A549 (cell line): ENCODE data around the gene EFHD2. TPM values are rescaled to one million over a fixed set of nuclear protein-coding genes. Genes with fewer than 3 reads are reported as not detected.

ENCODE experiments used
- ATAC-seq, 2 experiments: fragments of 200-7000 bp in 1 of 2; fragments of >200 bp in 1 of 2; cut with Nextera tagmentation in 1 of 2; cut with Tn5 transposase in 1 of 2; 3 replicates each; pipeline versions ENCODE4 v1.8.0 to v1.9.1; 2018 to 2020; ENCODE audit warnings: mild to moderate bottlenecking in 1 of 2, moderate library complexity in 1 of 2
- CTCF ChIA-PET: fragments of 300-600 bp; sonication (Branson Sonifier 250); formaldehyde crosslinking; extraction: SDS; loops from one replicate; lab custom pipeline; 2021; ENCODE audit warnings: antibody characterized with exemption, inconsistent platforms; lab: Yijun Ruan, JAX
- POLR2A ChIA-PET: fragments of 350-600 bp; formaldehyde crosslinking; extraction: SDS; loops from one replicate; lab custom pipeline; 2021; ENCODE audit warnings: antibody characterized with exemption, inconsistent platforms; lab: Yijun Ruan, JAX
- DNase-seq, 2 experiments: peaks; one replicate each; pipeline versions ENCODE4 v3.0.0 to v3.0.0-alpha.2; 2011 to 2016; ENCODE audit warnings: low read depth in 1 of 2, low spot score in 1 of 2
- FAIRE-seq: peaks from 2 replicates; lab custom pipeline; 2011; peaks lifted over from hg19 to GRCh38; lab: Jason Lieb, UNC
- H3K27ac ChIP-seq, 2 experiments: fragments of >200 bp; sonication (Bioruptor Twin); formaldehyde crosslinking; 3 replicates each; pipeline ENCODE4 v1.5.1; 2016 to 2017
- H3K4me1 ChIP-seq: fragments of >200 bp; sonication (Bioruptor Twin); formaldehyde crosslinking; 3 replicates; pipeline ENCODE4 v1.6.1; 2016
- H3K4me2 ChIP-seq: fragments of >200 bp; sonication (Bioruptor Twin); formaldehyde crosslinking; 3 replicates; pipeline ENCODE4 v1.6.1; 2016
- H3K4me3 ChIP-seq: fragments of >200 bp; sonication (Bioruptor Twin); formaldehyde crosslinking; 3 replicates; pipeline ENCODE4 v1.5.1; 2016
- H3K9me3 ChIP-seq: fragments of >200 bp; sonication (Bioruptor Twin); formaldehyde crosslinking; 3 replicates; pipeline ENCODE4 v1.6.1; 2016
- ATOH8 ChIP-seq: fragments of 250-450 bp; sonication (Bioruptor Pico); IDR thresholded peaks from 2 replicates; pipeline ENCODE4 v1.5.0; 2020; ENCODE audit warnings: low read depth, mild to moderate bottlenecking, moderate library complexity
- BCL3 ChIP-seq: fragments of >200 bp; sonication (Bioruptor Twin); formaldehyde crosslinking; IDR thresholded peaks from 3 replicates; pipeline ENCODE4 v1.6.1; 2016
- CEBPB ChIP-seq, 2 experiments: fragments of >200 bp in 1 of 2; sonication (Bioruptor Twin) in 1 of 2; formaldehyde crosslinking in 1 of 2; IDR thresholded peaks; 2 replicates each; pipeline ENCODE4 v1.6.1; 2012 to 2016
- CHD2 ChIP-seq: fragments of 150-350 bp; IDR thresholded peaks from 2 replicates; pipeline ENCODE4 v1.6.1; 2014; ENCODE audit warnings: low read length; ENCODE audit not compliant: partially characterized antibody
- FOSB ChIP-seq: fragments of 250-450 bp; sonication (Bioruptor Pico); IDR thresholded peaks from 2 replicates; pipeline ENCODE4 v1.5.0; 2020; ENCODE audit warnings: mild to moderate bottlenecking, moderate library complexity
- GATA3 ChIP-seq: IDR thresholded peaks from 2 replicates; pipeline ENCODE4 v1.6.1; 2012; ENCODE audit warnings: borderline replicate concordance
- HDAC2 ChIP-seq: fragments of 200-600 bp; sonication (generic); IDR thresholded peaks from 2 replicates; pipeline ENCODE4 v1.6.1; 2016
- JUN ChIP-seq, 2 experiments: fragments of >200 bp; sonication (Bioruptor Twin); formaldehyde crosslinking; IDR thresholded peaks; 2 replicates in 1 of 2; 3 replicates in 1 of 2; pipeline ENCODE4 v1.6.1; 2016 to 2017
- KDM1A ChIP-seq: fragments of 200-600 bp; sonication (generic); IDR thresholded peaks from 2 replicates; pipeline ENCODE4 v1.6.1; 2016; ENCODE audit warnings: low read depth, mild to moderate bottlenecking
- KDM5A ChIP-seq: fragments of 200-600 bp; sonication (generic); IDR thresholded peaks from 2 replicates; pipeline ENCODE4 v1.6.1; 2016; ENCODE audit warnings: antibody characterized with exemption, mild to moderate bottlenecking
- MAFK ChIP-seq: fragments of 450-650 bp; IDR thresholded peaks from 2 replicates; pipeline ENCODE4 v1.6.1; 2014; ENCODE audit not compliant: partially characterized antibody
- NFE2L2 ChIP-seq: fragments of 150-350 bp; conservative IDR thresholded peaks from 2 replicates; pipeline ENCODE4 v1.6.1; 2014; ENCODE audit warnings: low read length
- NR3C1 ChIP-seq: fragments of >200 bp; sonication (Bioruptor Twin); formaldehyde crosslinking; IDR thresholded peaks from 3 replicates; pipeline ENCODE4 v1.6.1; 2017
- PHF8 ChIP-seq: fragments of 200-600 bp; sonication (generic); IDR thresholded peaks from 2 replicates; pipeline ENCODE4 v1.6.1; 2016; ENCODE audit warnings: low read depth, mild to moderate bottlenecking, antibody characterized with exemption, moderate library complexity, borderline replicate concordance
- POLR2AphosphoS2 ChIP-seq: conservative IDR thresholded peaks from 2 replicates; pipeline ENCODE4 v1.6.1; 2012; ENCODE audit warnings: low read length, improper control_type of control experiment, inconsistent platforms
- RARB ChIP-seq: fragments of 250-450 bp; sonication (Bioruptor Pico); IDR thresholded peaks from 2 replicates; pipeline ENCODE4 v1.8.0; 2021; ENCODE audit warnings: mild to moderate bottlenecking, moderate library complexity
- RNF2 ChIP-seq: fragments of 200-600 bp; sonication (generic); IDR thresholded peaks from 2 replicates; pipeline ENCODE4 v1.6.1; 2016; ENCODE audit warnings: low read depth, mild to moderate bottlenecking, antibody characterized with exemption, moderate library complexity, borderline replicate concordance
- ZNF302 ChIP-seq: fragments of 250-450 bp; sonication (Bioruptor Pico); IDR thresholded peaks from 2 replicates; pipeline ENCODE4 v1.9.0; 2021; ENCODE audit warnings: inconsistent platforms, mild to moderate bottlenecking, moderate library complexity
- WGBS: methylation state at CpG from one replicate; pipeline ENCODE4 v1.1.6; 2017; ENCODE audit errors: missing lambda C conversion rate; 5-methylcytosine and 5-hydroxymethylcytosine counted together
- polyA plus RNA-seq, 4 experiments: library from polyadenylated mRNA; depleted of rRNA in 3 of 4; stranded (reverse); fragments of >200 nt; fragmentation: RNase III in 1 of 4; extraction: RNeasy Plus Mini Kit Qiagen cat#74134 plus additional on column Dnase treatment in 1 of 4; gene quantifications; 2 replicates in 3 of 4; 3 replicates in 1 of 4; pipeline ENCODE4 v1.2.3, GENCODE V29; 2011 to 2017
- TF ChIP-seq, protein P1 (sequence below): fragments of 150-350 bp; IDR thresholded peaks from 2 replicates; pipeline ENCODE4 v1.6.1; 2014; ENCODE audit warnings: low read depth, mild to moderate bottlenecking, low read length

Gene EFHD2
- polyA plus RNA-seq, 2 of the 4 experiments (the other 2 are of a cell fraction): 33.1 to 96.2 TPM

DNA sequence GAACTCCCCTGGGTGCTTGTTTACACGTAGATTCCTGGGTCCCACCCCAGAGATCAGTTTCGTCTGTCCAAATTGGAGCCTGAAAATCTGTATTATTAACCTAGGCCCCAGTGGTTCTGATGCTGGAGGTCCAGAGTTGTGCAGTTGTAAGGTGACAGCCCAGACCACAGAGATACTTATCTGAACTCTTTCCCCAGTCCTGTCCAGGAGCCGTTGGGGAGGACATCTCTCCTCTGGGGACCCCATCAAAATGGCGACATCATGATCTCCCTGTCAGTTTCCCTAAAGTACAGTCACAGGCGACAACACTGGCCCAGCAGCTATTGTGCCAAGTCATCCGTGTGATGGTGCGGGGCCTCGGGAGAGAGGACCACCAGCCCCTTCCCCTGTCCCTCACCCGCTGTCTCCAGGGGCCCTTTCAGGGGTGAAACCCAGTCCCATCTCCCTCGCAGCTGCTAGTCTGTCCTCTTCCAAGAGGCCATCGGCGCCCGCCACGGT is 749 bp upstream of the EFHD2 start:
- Histone ChIP-seq H3K4me1 (peaks cover 52% of the 10 kb centered on the region), H3K9me3 (no peaks in the 10 kb centered on the region), H3K4me2 (peak overlapping the region; percentile 99), H3K27ac (peak overlapping the region; percentile 95 to 97), H3K4me3 (peak overlapping the region; percentile 97)
- FAIRE-seq (no peak), ATAC-seq (no peak), DNase-seq (no peak)
- ChIA-PET CTCF (interaction anchor here (1.5 to 1.8 kb wide), 2 partner anchors 22 to 86 kb away, joined by 4 to 9 read pairs; no protein-coding TSS in a partner anchor), POLR2A (no interaction called here)
- WGBS: 58% methylated on average over 9 of the region's 14 CpGs
- TF ChIP-seq MAFK (peak; percentile 17), FOSB (CRISPR knock-in tag) (no peak), RARB (CRISPR knock-in tag) (no peak), PHF8 (no peak), NFE2L2 (0 out of 2 replicates have a peak, but pooled peaks have one; percentile 2)

GRCh38 chr1:15410223-15410883 is 665 bp downstream of the EFHD2 start:
- WGBS: 0% methylated on average over 3 of the region's 53 CpGs
- Histone ChIP-seq H3K4me1 (peaks cover 62% of the 10 kb centered on the region), H3K9me3 (no peaks in the 10 kb centered on the region), H3K4me3 (peak overlapping the region; percentile 97), H3K4me2 (peak overlapping the region; percentile 99), H3K27ac (peak overlapping the region; percentile 95 to 97)
- FAIRE-seq (no peak), ATAC-seq (peak; percentile 1 to 3; a peak in 2 of 6 replicates), DNase-seq (no peak)
- ChIA-PET CTCF (interaction anchor here (1.0 to 2.6 kb wide), 3 partner anchors 17 to 87 kb away, joined by 3 to 14 read pairs (median 9); no protein-coding TSS in a partner anchor), POLR2A (interaction anchor here (0.6 to 1.2 kb wide), 6 partner anchors 10 to 87 kb away, joined by 3 to 7 read pairs (median 4); no protein-coding TSS in a partner anchor)
- TF ChIP-seq KDM1A: no peak
- TF ChIP-seq PHF8: peak; percentile 27; the same call in 1 of the 2 replicates

DNA sequence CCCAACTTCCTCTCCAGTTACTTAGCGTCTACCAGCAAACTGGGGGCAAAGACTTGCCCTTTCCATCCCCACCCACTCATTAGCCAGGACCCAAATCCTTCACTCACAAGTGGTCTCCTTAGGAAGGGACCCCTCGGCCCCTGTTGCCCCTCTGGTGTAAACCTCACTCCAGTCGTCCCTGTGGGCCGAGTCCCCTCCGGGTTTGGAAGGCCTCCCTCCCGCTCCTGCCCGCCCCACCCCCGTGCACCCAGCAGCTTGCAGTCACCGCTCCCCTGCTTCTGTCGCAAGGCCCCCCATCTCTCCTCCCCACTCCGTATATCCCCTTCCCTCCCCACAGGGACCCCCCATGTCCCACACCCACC is 1.2 kb downstream of the EFHD2 start:
- ChIA-PET CTCF (interaction anchor here (2.2 to 2.6 kb wide), 3 partner anchors 17 to 87 kb away, joined by 14 to 22 read pairs (median 17); no protein-coding TSS in a partner anchor), POLR2A (interaction anchor here (0.6 to 1.2 kb wide), 2 partner anchors 10 to 55 kb away, joined by 3 to 6 read pairs; no protein-coding TSS in a partner anchor)
- Histone ChIP-seq H3K4me1 (peaks cover 67% of the 10 kb centered on the region), H3K4me3 (peak overlapping the region; percentile 97), H3K9me3 (no peaks in the 10 kb centered on the region), H3K27ac (peak overlapping the region; percentile 95 to 97), H3K4me2 (peak overlapping the region; percentile 99)
- no peak for FAIRE-seq
- 6% methylated on average over 3 of the region's 11 CpGs for WGBS
- no peak for DNase-seq
- no peak for ATAC-seq
- TF ChIP-seq RARB (CRISPR knock-in tag): no peak
- no peak for TF ChIP-seq ZNF302 (CRISPR knock-in tag)
- no peak for TF ChIP-seq GATA3
- TF ChIP-seq KDM1A: no peak
- no peak for TF ChIP-seq POLR2AphosphoS2
- TF ChIP-seq CHD2: no peak
- TF ChIP-seq PHF8: no peak
- no peak for TF ChIP-seq CEBPB (IDR thresholded peaks at IDR 0.05)
- TF ChIP-seq BCL3: no peak
- no peak for TF ChIP-seq ATOH8
- no peak for TF ChIP-seq KDM5A
- TF ChIP-seq JUN (IDR thresholded peaks at IDR 0.05): no peak
- no peak for TF ChIP-seq RNF2
- TF ChIP-seq, protein P1, sequence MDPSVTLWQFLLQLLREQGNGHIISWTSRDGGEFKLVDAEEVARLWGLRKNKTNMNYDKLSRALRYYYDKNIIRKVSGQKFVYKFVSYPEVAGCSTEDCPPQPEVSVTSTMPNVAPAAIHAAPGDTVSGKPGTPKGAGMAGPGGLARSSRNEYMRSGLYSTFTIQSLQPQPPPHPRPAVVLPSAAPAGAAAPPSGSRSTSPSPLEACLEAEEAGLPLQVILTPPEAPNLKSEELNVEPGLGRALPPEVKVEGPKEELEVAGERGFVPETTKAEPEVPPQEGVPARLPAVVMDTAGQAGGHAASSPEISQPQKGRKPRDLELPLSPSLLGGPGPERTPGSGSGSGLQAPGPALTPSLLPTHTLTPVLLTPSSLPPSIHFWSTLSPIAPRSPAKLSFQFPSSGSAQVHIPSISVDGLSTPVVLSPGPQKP: no peak
- TF ChIP-seq NR3C1: no peak
- no peak for TF ChIP-seq HDAC2
